GM21825 (cell line): ENCODE measurements around the gene IGFBP4.

ENCODE experiments used
- ATAC-seq: cut with Tn5 transposase; IDR thresholded peaks from one replicate; pipeline ENCODE4 v1.9.1; 2021; ENCODE audit warnings: mild to moderate bottlenecking, moderate library complexity; ENCODE audit not compliant: unreplicated experiment

Gene IGFBP4

DNA sequence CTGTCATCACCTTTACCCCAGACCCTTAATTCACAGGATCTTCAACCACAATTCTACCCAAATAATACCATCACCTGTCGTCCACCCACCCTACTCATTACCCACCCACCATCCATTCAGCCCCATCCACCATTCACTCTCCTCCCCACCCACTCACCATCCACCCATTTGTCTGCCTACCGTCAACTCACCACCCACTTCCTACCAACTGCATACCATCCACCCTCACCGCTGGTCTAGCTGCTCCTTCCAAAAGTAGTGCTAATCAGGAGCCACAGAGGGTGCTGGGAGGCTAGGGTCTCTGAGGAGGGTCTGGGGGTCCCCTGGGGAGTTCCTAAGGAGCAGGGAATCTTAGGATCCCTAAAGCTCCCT is 12.0 kb upstream of the IGFBP4 start:
- no peak for ATAC-seq

DNA sequence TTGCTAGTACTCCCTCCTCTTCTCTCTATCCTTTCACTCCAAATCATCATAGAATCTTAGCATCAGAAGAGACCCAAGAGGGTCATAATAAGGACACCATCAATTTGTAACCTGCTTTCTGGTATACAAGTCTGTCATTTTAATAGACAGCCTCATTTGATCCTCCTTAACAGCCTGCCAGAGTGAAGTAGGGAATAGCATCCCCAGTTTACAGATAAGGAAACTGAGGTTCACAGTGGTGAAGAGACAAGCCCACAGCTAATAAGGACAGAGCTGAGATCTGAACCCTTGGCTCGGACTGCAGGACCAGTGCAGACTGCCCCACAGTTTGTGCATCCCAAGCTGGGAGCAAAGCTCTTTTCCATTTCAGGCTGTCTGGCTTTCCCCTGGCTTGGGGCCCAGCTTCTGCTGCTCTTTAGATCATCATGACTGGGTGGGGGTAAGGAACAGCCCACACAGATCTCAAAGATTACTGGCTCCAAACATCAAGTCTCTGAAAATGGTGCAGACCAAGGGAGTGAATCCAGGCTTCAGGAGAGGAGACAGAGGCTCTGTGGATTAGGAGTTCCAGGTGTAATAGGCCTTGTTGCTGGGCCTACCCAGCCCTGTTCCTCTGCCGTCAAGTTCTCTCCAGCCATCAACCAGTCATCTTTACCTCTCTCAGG is 10.3 kb upstream of the IGFBP4 start:
- ATAC-seq, result no peak

DNA sequence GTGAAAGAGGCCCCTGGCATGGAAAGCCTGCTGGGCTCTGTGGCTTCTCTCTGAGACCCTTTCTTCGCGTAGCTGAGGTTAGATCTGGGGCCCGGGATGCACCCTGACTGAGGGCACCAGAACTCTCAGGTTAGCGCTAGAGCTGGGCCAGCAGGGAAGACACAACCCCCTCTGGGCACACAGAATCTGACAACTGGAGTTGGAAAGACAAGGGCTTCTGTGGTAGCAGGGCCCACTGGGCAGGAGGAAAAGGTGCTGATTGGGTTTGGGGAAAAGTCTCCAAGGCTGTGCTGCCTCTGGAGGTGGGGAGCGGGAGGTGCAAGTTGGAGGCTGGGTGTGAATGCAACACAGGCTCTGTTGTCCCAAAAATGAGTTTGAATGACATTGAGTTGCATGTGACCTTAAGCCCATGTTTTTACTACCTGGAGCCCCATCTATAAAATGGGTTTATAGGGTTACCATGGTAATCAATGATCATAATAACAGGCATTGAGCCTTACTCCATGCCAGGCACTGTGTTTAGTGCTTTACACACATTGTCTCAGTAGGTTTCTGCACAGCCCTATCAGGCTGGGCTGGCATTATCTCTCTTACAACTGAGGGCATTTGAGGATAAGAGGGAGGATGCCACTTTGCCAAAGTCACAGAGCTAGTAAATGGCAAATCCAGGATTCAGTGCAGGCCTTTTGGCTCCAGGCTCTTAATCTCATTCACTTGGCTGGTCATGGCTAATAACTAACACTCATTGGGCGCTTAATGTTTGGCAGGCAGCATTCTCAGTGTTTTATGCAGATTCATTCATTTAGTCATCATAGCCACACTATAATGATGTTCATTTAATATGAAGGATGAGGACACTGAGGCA is 9.5 kb upstream of the IGFBP4 start:
- no peak for ATAC-seq

GRCh38 chr17:40436636-40437035 is 6.6 kb upstream of the IGFBP4 start:
- no peak for ATAC-seq

GRCh38 chr17:40437095-40437732 is 6.0 kb upstream of the IGFBP4 start:
- no peak for ATAC-seq

GRCh38 chr17:40440166-40440565 is 3.1 kb upstream of the IGFBP4 start:
- no peak for ATAC-seq

DNA sequence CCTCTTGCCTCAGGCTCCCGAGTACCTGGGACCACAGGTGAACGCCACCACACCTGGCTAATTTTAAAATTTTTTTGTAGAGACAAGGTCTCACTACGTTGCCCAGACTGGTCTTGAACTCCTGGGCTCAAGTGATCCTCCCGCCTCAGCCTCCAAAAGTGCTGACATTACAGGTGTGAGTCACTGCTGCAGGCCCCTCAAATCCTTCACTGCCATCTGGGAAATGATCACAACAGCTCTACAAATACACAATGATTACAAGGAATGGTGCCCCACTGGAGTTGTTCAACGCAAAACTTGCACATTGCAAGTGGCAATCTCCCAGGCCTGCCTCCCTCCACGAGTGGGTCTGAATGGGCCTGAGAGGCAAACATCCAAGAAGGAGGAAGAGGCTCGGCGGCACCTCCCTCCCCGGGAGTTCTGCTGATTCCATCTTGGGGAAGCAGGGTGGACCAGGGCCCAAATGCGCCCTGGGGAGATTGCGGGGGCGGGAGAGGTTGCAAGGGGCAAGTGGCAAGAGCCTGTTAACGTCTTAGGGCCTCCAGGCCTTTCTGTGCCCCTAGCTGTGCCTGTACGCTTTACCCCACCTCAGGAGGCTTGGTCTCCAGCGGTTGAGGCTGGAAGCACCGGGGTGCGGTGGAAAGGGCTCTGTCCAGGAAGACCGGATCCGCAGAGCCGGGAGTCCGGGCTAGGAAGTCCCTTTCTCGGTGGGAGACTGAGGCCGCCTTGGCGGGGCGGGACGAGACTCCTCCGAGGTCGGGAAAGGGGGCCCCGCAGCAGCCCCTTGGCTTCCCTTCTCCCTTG is 656 bp upstream of the IGFBP4 start:
- ATAC-seq, result no peak

DNA sequence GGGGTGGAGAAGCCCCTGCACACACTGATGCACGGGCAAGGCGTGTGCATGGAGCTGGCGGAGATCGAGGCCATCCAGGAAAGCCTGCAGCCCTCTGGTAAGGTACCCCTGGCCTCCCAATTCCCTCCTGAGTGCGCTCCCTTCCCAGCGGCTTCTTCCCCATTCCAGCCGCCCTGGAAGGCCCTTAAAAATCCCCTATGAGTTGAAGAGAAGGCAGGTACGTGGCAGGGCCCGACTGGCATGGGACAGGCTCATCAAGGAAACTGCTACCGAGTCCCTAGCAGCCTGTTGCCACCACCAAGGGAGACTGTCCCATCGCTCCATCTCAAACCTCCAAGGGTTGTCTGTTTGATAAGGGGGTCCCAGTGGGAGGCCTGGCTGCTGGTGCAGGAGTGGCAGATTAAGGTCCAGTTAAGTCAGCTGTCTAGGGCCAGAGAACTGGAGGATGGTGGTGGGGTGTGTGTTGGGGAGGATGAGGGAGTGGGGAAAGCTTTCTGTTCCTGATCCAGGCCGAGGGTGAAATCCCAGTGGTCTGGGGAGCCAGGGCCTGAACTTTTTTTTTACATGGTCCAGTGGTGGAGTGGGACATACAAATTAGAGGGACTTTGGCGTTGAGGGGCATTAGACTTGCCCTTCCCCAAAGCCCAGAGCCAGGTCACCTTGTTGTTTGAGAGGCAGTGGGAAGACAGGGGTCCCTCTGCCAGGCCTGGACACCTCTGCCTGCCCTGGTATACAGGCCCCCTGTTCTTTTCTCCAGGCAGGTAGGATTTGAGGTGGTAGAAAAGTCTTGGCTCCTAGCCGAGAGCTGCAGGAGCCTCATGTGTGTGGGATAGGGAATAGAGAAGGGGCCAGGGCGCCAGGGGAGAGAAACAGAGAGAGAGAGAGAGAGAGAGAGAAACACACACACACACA is 994 bp downstream of the IGFBP4 start:
- no peak for ATAC-seq

GRCh38 chr17:40445751-40446468 is 2.7 kb downstream of the IGFBP4 start:
- ATAC-seq, result no peak

DNA sequence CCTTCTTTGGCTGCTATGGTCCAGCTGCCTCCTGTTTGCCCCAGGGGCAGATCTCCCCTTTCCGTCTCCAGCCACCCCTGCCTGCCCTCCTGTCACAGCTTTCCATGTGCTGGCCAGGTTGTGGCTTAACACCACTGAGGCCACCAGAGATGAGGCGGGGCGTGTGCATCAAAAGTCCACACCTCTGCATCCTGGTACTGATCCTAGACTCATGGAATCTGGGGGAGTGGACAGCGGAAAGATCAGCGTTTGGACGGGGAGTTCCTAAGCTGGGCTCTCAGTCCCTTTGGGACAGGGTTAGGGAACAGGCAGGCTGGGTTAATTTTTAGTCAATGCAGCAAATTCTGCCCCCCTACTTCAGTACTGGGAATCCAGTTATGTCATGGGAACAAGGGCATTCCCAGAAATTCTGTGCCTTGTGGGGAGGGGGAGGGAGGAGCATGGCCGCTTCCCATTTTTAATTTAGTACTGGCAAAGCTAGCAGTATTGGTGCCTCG is 3.9 kb downstream of the IGFBP4 start:
- ATAC-seq, result no peak

- ATAC-seq, result no peak
Measured at GRCh38 chr17:40447806-40448205, 4.6 kb downstream of the IGFBP4 start.

DNA sequence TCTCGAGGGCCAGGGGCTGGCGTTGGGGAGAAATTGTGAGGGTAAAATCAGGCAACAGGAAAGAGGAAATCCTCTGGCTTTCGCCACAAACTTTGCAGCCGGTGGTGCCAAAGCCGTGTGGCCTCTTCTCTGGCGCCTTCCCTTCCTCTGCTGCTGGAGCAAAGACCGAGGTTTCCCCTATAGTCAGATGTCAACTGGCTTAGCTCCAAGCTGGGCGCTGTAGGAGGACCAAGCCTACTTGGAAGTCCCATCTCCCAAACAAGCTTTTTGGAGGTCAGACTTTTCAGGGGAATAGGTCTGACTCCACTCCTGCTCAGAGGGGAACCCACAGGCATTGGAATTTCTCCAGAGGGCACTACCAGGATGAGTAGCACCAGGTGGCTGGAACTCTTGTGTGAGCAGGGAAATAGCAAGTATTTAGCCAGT is 5.0 kb downstream of the IGFBP4 start:
- no peak for ATAC-seq

DNA sequence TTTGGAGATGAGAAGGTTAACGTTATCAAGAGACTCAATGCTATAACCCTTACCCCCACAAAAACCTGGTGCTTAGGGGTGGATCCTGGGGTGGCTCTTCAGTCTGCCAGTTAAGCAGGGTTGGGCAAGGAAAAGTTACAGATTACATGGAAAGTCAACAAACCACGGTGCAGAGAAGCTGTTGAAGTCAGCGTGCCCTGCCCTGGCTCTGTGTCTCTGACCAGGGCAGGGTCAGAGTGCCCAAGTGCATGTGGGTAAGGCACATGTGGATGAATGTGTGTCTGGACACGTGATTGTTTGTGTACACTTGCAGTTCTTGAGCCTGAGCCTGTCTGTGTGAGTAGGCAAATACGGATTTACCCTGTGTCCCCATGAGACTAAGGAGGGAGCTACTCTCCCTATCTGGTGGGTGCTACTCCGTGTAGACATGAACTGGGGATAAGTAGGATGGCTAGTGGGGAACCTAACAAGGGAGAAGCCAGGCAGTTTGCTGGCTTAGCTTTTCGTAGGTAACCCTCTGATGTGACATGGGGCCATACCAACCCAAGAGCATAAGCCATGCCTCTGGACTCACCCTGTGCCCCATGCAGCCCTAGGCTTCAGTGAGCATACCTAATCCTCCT is 5.5 kb downstream of the IGFBP4 start:
- ATAC-seq, result no peak

DNA sequence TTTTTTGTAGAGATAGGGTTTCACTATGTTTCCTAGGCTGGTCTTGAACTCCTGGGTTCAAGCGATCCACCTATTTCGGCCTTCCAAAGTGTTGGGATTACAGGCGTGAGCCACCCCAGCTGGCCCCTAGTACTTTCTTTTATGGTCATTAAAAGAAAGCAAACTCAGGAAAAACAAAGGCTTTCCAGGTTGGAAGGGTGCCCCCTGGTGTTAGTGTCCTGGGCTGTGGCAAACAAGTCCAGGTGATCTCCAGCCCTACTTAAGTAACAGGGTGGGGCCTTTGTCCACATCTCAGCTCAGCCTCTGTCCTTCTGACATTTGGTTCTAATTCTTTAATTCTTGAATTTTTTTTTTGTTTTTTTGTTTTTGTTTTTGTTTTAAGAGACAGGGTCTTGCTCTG is 6.9 kb downstream of the IGFBP4 start:
- no peak for ATAC-seq

- no peak for ATAC-seq
Measured at GRCh38 chr17:40451420-40451819, 8.2 kb downstream of the IGFBP4 start.

GRCh38 chr17:40452216-40452787 is 9.1 kb downstream of the IGFBP4 start:
- no peak for ATAC-seq

DNA sequence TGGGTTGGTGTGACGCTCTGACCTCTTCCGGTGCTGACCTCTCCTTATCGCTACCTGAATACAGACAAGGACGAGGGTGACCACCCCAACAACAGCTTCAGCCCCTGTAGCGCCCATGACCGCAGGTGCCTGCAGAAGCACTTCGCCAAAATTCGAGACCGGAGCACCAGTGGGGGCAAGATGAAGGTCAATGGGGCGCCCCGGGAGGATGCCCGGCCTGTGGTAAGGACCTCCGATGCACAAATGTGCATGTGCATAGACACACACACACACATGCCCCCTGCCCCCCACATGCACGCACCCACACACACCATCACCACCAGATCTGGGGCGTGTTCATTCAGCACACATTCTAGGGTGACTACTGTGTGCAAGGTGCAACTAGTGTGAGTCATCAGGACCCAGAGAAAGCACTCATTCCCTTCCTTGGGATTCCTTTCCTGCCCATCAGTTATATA is 9.7 kb downstream of the IGFBP4 start:
- no peak for ATAC-seq

- no peak for ATAC-seq
Measured at GRCh38 chr17:40453881-40454612, 10.8 kb downstream of the IGFBP4 start.
